UCSD-AML1 (cell line): ENCODE results near the gene FBXO7.

Experiments
- DNase-seq: peaks from one replicate; lab custom pipeline; 2025; ENCODE audit not compliant: unreplicated experiment; lab: John Stamatoyannopoulos, UW

The FBXO7 gene

GRCh38 chr22:32489377-32489776 lies 14.8 kb downstream of the FBXO7 start:
- DNase-seq: no peak

- no peak for DNase-seq
These were observed 15.7 kb downstream of the FBXO7 start for GRCh38 chr22:32490279-32490678.

- DNase-seq: no peak
These were observed 17.5 kb downstream of the FBXO7 start for GRCh38 chr22:32492111-32492510.

DNA sequence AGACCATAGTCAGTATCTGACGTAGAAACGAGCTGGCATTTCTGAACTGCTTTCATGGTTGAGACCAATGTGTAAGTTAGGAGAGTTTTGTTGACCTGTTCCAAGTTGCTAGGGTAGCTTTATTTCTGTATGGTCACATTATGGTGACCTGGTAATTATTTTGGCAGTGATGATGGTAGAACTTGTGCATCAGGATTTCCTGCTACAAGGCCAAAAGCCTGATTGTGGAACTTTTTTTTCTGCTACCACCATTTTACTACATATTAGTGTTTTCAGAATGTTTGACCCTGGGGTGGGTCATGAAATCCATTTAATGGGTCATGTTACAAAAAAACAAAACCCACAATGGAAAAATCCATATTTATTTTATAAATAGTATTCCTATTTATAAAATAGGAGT lies 18.9 kb downstream of the FBXO7 start:
- DNase-seq: no peak

- DNase-seq: no peak
These were observed 20.4 kb downstream of the FBXO7 start for GRCh38 chr22:32494971-32495370.

- no peak for DNase-seq
These were observed 25.1 kb downstream of the FBXO7 start for GRCh38 chr22:32499666-32500065.

- DNase-seq: no peak
These were observed 27.5 kb downstream of the FBXO7 start for GRCh38 chr22:32501836-32502752.

- no peak for DNase-seq
These were observed 34.4 kb downstream of the FBXO7 start for GRCh38 chr22:32509045-32509444.

GRCh38 chr22:32511274-32511673 lies 36.7 kb downstream of the FBXO7 start:
- DNase-seq: no peak

DNA sequence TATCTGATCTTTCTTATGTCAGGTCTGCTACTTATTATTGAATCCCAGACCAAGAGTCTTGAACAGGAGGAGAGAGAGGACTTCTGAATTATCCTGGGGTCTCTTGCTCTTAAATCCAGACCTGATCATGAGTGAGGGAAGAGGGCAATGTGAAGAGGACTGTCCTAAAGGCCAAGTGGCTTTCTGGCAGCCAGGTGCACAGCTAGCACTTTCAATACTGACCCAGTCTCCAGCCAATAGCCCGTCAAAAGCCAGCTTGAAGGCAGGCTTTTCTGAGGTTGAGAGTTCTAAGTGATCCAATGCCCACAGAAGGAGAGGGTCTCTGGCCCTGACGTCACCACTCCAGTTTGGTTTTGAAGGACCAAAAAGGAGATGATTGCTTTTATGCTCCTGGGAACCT lies 37.2 kb downstream of the FBXO7 start:
- no peak for DNase-seq

- no peak for DNase-seq
These were observed 37.8 kb downstream of the FBXO7 start for GRCh38 chr22:32512267-32512982.

- no peak for DNase-seq
These were observed 40.5 kb downstream of the FBXO7 start for GRCh38 chr22:32515084-32515483.

DNA sequence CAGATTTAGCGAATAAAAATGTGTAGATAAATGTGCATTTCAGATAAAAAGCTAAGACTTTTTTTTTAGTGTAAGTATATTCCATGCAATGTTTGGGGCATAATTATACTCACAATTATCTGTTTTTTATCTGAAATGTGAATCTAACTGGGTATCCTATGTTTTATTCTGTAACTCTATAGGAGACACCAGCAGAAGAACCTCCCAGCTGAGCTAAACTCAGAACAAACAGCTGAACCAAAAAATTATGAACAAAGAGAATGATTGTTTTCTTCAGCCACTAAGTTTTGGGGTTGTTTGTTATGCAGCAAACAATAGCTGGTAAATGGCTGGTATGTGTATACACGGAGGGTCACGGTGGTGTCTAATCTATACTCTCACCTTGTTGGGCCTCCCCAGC lies 42.9 kb downstream of the FBXO7 start:
- no peak for DNase-seq

DNA sequence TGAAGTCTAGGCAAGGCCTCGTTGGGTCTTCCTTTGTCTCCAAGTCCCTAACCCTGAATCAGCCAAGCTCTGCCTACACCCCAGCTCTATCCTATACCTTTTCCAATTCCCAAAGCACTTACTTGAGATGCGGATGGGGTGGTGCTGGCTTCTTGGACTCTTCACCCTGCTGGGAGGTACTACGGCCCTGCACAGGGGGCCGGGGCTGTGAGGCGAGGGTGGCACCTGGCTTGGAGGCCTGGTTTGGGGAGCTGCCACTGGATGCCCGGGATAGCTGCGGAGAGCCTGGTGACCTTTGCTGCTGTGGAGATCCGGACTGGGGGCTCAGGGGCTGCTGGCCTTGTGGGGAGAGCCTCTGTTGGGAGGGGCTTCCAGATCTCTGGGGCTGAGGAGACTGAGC lies 43.3 kb downstream of the FBXO7 start:
- DNase-seq: no peak

DNA sequence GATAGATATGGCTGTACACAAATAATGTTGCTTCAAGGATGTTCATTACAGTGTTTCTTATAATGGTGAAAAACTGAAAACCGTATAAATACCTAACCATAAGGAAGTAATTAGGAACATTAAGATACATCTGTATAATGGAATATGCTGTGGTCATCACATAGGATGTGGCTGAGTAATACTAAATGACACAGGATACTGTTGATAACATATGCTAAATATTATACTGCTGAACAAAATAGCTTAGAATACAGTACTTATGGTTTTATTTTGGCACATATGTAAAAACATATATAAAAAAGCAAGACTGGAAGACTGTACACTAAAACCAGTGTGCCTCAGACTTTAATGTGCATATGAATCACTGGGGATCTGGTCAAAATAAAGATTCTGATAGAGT lies 43.8 kb downstream of the FBXO7 start:
- DNase-seq: no peak

GRCh38 chr22:32518848-32519247 lies 44.2 kb downstream of the FBXO7 start:
- no peak for DNase-seq

GRCh38 chr22:32520612-32521011 lies 46.0 kb downstream of the FBXO7 start:
- DNase-seq: no peak

- no peak for DNase-seq
These were observed 47.6 kb downstream of the FBXO7 start for GRCh38 chr22:32522237-32522636.

- no peak for DNase-seq
These were observed 53.1 kb downstream of the FBXO7 start for GRCh38 chr22:32527756-32528155.

DNA sequence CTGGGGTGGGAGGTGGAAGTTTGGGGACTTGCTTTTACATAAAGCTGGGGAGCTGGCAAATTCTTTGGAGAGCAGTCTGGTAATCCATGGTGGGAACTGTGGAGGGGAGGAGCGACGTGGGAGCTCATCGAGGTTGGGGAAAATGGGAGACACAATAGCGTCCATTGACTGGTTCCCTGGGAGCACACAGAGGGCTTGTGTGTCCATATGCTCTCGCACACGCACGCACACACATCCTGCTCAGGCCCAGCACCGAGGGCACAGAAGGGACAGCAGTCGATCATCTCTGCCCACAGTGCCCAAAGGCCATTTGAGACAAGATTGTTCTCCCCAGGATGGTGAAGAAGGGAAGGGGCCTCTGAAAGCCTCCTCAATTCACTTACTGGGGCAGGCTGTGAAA lies 53.7 kb downstream of the FBXO7 start:
- DNase-seq: no peak

DNA sequence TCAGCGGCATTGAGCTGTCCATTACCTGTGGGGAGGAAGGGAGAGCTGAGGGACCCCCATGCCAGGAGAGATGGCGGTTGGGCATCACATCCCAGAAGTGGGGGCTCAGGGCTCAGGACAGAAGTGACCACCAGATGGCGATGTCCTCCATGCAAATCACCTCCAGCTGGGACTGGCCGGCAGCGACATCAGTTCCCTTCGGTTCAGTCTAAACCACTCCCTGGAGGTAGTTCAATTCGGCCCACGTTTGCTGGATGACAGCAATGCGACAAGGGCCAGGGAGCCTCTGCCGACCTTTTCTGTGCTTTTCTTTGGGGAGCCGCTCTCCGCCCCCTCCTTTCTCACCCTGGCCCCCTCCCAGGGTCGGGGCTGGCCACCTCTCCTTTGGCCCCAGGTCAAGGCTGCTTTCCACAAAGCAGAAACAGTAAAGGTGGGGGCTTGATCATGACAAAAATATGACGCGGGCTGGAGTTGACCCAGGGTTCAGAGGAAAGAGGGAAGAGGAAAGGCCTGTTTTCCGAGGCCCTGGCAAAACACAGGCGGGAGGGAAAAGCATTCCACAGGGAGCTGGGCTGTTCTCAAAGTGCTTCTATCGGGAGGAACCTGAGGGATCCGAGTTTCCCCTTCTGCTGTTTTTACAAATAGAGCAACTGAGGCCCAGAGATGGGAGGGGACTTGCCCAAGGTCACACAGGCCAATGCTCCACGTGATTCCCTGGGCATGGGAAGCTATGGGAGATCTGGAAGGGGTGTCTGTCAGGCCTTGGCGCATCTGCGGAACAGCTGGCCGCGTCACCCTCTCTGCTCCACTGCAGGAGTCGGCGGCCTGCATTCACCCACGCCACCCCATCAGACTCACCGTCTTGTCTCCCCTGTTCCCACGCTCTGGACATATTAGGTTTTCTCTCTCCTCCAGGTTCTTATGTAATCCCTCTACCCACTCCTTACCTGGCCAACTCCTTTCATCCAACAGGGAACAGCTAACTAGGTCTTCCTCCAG lies 54.7 kb downstream of the FBXO7 start:
- DNase-seq: peak; percentile 79
